ENCODE data around the gene CD79B.

- TF ChIP-seq, protein P1, sequence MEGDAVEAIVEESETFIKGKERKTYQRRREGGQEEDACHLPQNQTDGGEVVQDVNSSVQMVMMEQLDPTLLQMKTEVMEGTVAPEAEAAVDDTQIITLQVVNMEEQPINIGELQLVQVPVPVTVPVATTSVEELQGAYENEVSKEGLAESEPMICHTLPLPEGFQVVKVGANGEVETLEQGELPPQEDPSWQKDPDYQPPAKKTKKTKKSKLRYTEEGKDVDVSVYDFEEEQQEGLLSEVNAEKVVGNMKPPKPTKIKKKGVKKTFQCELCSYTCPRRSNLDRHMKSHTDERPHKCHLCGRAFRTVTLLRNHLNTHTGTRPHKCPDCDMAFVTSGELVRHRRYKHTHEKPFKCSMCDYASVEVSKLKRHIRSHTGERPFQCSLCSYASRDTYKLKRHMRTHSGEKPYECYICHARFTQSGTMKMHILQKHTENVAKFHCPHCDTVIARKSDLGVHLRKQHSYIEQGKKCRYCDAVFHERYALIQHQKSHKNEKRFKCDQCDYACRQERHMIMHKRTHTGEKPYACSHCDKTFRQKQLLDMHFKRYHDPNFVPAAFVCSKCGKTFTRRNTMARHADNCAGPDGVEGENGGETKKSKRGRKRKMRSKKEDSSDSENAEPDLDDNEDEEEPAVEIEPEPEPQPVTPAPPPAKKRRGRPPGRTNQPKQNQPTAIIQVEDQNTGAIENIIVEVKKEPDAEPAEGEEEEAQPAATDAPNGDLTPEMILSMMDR (IDR thresholded peaks at IDR 0.05): no peak
- TF ChIP-seq POLR2A (IDR thresholded peaks at IDR 0.05) (no peak), EP300 (IDR thresholded peaks at IDR 0.05) (no peak)
Measured at GRCh38 chr17:63928966-63929695, 3.0 kb downstream of the CD79B start.
